Measurements from ENCODE around the gene GALNT18.

GALNT18 gene

DNA sequence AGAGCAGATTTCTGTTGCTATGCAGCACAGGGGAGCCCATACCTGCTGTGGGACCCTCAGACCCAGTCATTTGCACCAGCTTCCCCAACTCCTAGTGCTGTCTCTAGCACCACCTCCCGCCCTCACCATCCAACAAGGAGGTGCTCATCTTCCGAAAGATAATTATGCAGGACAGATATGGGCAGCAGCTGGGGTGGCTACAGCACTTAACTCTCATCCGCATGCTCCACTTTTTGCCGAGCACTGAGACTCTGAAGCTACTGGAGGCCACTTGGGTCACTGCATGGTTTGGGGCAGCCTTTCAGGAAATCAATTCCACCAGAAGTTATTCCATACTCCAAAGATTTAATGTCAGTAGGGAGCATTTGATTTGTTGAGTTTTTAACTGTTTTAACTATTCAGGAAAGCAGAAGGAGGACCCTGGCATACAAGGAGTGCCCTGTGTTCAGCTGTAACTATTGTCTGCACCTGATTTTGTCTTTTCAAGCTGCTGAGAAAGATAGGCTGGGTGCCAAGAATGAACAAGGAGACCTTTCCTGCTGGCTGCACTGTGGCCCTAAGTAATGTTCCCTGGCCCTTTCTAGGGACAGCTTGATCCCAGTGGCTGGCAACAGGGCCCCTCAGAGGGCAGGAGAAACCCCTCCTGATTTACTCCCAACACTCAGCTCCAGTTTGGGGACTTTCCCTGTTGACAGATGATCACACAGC is 201.5 kb downstream of the GALNT18 start:
- Histone ChIP-seq H3K36me3 (ENCODE audit: control insufficient read depth, insufficient read depth, low read length) (no peaks in the 10 kb centered on the region), H3K27ac (ENCODE audit: low read depth, low read length) (no peak overlapping the region), H3K9ac (ENCODE audit: low read length) (no peak overlapping the region), H3K9me3 (ENCODE audit: control insufficient read depth, insufficient read depth, low read depth, low read length) (no peaks in the 10 kb centered on the region), H3K4me3 (ENCODE audit: low read depth, low read length) (no peak overlapping the region), H3K27me3 (ENCODE audit: control insufficient read depth, insufficient read depth, low read length) (no peaks in the 10 kb centered on the region), H3K4me1 (ENCODE audit: control insufficient read depth, insufficient read depth, low read length) (peaks cover 13% of the 10 kb centered on the region; the same call in 1 of the 2 replicates)

DNA sequence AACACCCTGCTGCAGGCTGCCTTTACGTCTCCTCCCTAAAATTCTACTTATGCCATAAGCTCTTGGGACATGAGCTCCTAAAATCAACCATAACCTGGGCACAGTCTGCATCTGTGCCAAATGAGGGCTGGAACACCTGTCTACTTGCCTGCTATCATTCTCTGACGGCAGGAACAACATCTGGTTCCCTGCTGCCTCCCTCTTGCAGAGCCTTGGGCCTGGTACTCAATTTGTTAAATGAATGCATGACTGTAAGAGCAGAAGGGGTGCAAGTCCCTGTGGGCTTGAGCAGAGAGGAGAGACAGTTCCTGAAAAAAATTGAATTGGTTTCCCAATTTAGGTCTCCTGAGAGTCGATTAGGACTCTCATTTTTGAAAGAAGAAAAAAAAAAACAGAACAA is 202.1 kb downstream of the GALNT18 start:
- Histone ChIP-seq H3K4me1 (ENCODE audit: control insufficient read depth, insufficient read depth, low read length) (peaks cover 13% of the 10 kb centered on the region; the same call in 1 of the 2 replicates), H3K27me3 (ENCODE audit: control insufficient read depth, insufficient read depth, low read length) (no peaks in the 10 kb centered on the region), H3K36me3 (ENCODE audit: control insufficient read depth, insufficient read depth, low read length) (no peaks in the 10 kb centered on the region), H3K4me3 (ENCODE audit: low read depth, low read length) (no peak overlapping the region), H3K9me3 (ENCODE audit: control insufficient read depth, insufficient read depth, low read depth, low read length) (no peaks in the 10 kb centered on the region), H3K9ac (ENCODE audit: low read length) (no peak overlapping the region), H3K27ac (ENCODE audit: low read depth, low read length) (no peak overlapping the region)

DNA sequence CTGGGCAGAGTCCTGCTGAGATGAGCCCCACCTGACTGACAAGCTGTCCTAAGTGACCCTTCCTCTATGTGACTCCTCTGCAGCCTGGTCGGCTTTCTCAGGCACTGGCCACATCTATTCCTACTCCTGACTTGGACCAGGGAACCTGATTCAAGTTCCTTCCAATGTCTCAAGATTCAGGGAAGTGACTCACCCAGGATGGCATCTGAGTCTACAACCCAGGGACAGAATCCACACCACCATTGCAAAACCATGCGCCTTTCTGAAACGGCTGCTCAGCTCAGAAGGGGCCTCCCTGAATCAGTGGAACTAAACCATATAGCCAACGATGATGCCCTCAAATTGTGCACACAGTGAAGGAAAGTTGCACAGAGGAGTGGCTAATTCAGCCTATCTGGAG is 204.9 kb downstream of the GALNT18 start:
- no peak overlapping the region for H3K9ac ChIP-seq (ENCODE audit: low read length)
- H3K27me3 ChIP-seq (ENCODE audit: control insufficient read depth, insufficient read depth, low read length) = no peaks in the 10 kb centered on the region
- no peak overlapping the region for H3K4me3 ChIP-seq (ENCODE audit: low read depth, low read length)
- peaks cover 13% of the 10 kb centered on the region; the same call in 1 of the 2 replicates for H3K4me1 ChIP-seq (ENCODE audit: control insufficient read depth, insufficient read depth, low read length)
- H3K27ac ChIP-seq (ENCODE audit: low read depth, low read length) = no peak overlapping the region
- H3K36me3 ChIP-seq (ENCODE audit: control insufficient read depth, insufficient read depth, low read length) = no peaks in the 10 kb centered on the region
- H3K9me3 ChIP-seq (ENCODE audit: control insufficient read depth, insufficient read depth, low read depth, low read length) = no peaks in the 10 kb centered on the region

DNA sequence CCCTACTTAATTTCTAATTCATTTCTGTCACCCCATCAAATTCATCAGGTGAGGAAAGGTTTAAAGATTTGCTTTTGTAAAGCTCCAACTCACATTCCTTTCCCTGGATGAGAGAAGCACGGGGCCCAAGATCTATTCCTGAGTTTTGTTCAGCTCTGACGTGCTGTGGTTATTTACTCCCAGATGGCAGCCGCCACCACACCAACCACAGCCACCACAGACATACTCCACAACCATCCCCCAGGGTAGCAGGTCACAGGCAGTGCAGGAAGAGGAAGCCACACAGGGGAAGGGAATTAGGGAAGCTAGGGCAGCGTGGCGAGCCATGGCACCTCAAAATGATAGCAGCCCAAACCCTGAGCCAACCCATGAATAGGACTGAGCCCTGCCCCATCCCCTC is 205.3 kb downstream of the GALNT18 start:
- no peaks in the 10 kb centered on the region for H3K36me3 ChIP-seq (ENCODE audit: control insufficient read depth, insufficient read depth, low read length)
- H3K9me3 ChIP-seq (ENCODE audit: control insufficient read depth, insufficient read depth, low read depth, low read length) = no peaks in the 10 kb centered on the region
- no peak overlapping the region for H3K4me3 ChIP-seq (ENCODE audit: low read depth, low read length)
- peaks cover 12% of the 10 kb centered on the region; the same call in 1 of the 2 replicates for H3K4me1 ChIP-seq (ENCODE audit: control insufficient read depth, insufficient read depth, low read length)
- no peak overlapping the region for H3K9ac ChIP-seq (ENCODE audit: low read length)
- no peak overlapping the region for H3K27ac ChIP-seq (ENCODE audit: low read depth, low read length)
- H3K27me3 ChIP-seq (ENCODE audit: control insufficient read depth, insufficient read depth, low read length) = no peaks in the 10 kb centered on the region

DNA sequence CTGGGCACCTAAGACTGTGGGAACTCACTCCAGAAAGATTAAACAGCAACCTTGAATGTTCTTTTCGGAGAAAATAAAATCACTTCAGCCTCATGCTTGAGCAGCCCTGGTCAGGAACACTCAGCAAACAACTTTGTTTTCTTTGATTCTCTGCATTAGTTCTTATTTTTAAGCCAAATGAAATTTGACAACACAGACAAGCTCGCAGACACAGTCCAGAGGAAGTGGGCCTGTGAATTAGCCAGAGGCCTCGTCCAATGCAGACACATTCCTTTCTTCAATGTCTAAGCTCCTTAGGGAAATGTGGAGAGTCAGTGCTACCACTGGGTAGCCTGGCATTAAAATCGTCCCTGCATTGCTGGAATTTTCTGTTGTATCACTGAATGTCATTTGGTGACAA is 205.9 kb downstream of the GALNT18 start:
- Histone ChIP-seq H3K36me3 (ENCODE audit: control insufficient read depth, insufficient read depth, low read length) (no peaks in the 10 kb centered on the region), H3K4me1 (ENCODE audit: control insufficient read depth, insufficient read depth, low read length) (peaks cover 10% of the 10 kb centered on the region; the same call in 1 of the 2 replicates), H3K4me3 (ENCODE audit: low read depth, low read length) (no peak overlapping the region), H3K27ac (ENCODE audit: low read depth, low read length) (no peak overlapping the region), H3K27me3 (ENCODE audit: control insufficient read depth, insufficient read depth, low read length) (no peaks in the 10 kb centered on the region), H3K9ac (ENCODE audit: low read length) (no peak overlapping the region), H3K9me3 (ENCODE audit: control insufficient read depth, insufficient read depth, low read depth, low read length) (no peaks in the 10 kb centered on the region)

DNA sequence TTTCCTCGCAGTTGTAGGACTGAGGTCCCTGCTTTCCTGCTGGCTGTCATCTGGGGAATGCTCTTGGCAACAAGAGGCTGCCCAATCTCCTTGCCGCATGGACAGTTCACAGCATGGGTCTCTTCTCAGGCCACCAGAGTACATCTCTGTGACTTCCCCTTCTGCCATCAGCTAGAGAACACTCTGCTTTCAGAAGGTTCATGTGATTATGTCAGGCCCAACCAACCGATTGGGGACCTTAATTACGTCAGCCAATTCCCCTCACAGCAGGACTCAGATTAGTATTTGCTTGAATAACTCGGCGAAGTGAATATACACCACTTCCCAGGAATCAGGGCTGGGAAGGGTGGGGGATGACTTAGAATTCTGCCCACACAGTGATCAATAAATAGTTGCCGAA is 206.8 kb downstream of the GALNT18 start:
- H3K27me3 ChIP-seq (ENCODE audit: control insufficient read depth, insufficient read depth, low read length) = no peaks in the 10 kb centered on the region
- no peaks in the 10 kb centered on the region for H3K36me3 ChIP-seq (ENCODE audit: control insufficient read depth, insufficient read depth, low read length)
- no peak overlapping the region for H3K4me3 ChIP-seq (ENCODE audit: low read depth, low read length)
- H3K4me1 ChIP-seq (ENCODE audit: control insufficient read depth, insufficient read depth, low read length) = peaks cover 11% of the 10 kb centered on the region
- no peak overlapping the region for H3K27ac ChIP-seq (ENCODE audit: low read depth, low read length)
- no peak overlapping the region for H3K9ac ChIP-seq (ENCODE audit: low read length)
- no peaks in the 10 kb centered on the region for H3K9me3 ChIP-seq (ENCODE audit: control insufficient read depth, insufficient read depth, low read depth, low read length)

DNA sequence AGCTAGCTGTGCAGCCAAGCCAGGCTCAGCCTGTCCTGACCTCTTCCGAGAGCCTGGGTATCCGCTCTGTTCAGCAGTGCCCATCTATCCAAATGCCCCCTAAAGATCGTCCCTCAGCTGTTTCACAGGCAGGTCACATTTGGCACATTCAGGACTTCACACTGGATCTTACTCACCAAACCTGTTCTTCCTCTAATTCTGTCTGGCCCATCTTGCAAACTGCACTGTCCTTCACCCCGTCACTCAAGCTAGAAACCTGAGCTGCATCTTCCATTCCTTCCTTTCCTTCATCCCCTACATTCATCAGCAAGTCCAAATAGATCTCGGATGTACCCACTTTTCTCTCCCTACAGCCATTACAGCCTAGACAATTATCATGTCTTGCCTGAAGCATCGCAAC is 208.0 kb downstream of the GALNT18 start:
- Histone ChIP-seq H3K9me3 (ENCODE audit: control insufficient read depth, insufficient read depth, low read depth, low read length) (no peaks in the 10 kb centered on the region), H3K27me3 (ENCODE audit: control insufficient read depth, insufficient read depth, low read length) (no peaks in the 10 kb centered on the region), H3K4me1 (ENCODE audit: control insufficient read depth, insufficient read depth, low read length) (peaks cover 17% of the 10 kb centered on the region), H3K36me3 (ENCODE audit: control insufficient read depth, insufficient read depth, low read length) (no peaks in the 10 kb centered on the region), H3K4me3 (ENCODE audit: low read depth, low read length) (no peak overlapping the region), H3K9ac (ENCODE audit: low read length) (no peak overlapping the region), H3K27ac (ENCODE audit: low read depth, low read length) (no peak overlapping the region)

DNA sequence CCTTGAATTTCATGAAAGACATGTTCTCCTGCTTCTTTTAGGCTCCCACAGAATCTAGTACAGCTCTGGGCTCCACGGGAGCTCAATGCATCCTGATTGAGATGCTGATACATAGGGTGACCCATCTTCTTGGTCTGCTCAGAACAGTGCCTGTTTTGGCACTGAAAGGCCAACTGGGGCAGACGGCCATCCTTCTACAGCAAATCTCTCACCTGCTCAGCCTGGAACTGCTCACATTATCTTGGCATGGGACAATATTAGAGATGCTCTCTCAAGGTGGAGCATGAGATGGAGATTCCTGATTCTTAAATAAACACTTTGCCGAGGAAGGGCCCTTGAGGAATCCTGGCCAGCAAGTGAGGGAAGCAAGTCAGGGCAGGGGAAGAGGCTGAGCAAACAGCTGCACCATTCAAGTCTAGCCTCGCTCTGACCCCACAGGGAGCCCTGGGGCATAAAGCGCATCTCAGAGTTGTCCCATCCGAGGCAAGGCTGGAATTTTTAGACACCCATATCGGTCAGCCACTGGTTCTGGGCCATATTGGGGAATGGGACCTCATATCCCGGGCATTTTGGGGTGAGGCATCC is 210.3 kb downstream of the GALNT18 start:
- Histone ChIP-seq H3K4me1 (ENCODE audit: control insufficient read depth, insufficient read depth, low read length) (peaks cover 10% of the 10 kb centered on the region), H3K4me3 (ENCODE audit: low read depth, low read length) (no peak overlapping the region), H3K27ac (ENCODE audit: low read depth, low read length) (no peak overlapping the region), H3K27me3 (ENCODE audit: control insufficient read depth, insufficient read depth, low read length) (no peaks in the 10 kb centered on the region), H3K36me3 (ENCODE audit: control insufficient read depth, insufficient read depth, low read length) (no peaks in the 10 kb centered on the region), H3K9ac (ENCODE audit: low read length) (no peak overlapping the region), H3K9me3 (ENCODE audit: control insufficient read depth, insufficient read depth, low read depth, low read length) (no peaks in the 10 kb centered on the region)

DNA sequence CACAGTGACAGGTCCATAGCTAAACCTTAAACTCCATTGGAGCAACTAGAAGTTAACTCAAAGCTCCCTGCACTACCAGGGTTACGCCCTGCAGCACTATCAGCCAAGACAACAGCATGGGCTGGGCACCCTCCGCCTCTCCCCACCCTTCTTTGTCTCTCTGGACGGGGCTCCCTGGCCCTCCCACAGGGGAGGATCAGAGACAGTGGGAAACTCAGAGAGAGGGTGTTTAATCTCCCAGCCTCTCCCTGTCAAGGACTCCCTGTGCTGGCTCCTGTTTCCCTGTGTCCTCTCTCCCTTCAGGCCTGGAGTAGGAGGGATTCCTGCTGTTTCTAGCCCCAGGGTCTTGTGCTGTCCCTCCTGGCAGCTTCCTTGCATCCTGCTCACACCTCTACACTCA is 211.9 kb downstream of the GALNT18 start:
- H3K4me3 ChIP-seq (ENCODE audit: low read depth, low read length) = no peak overlapping the region
- no peak overlapping the region for H3K9ac ChIP-seq (ENCODE audit: low read length)
- no peaks in the 10 kb centered on the region for H3K27me3 ChIP-seq (ENCODE audit: control insufficient read depth, insufficient read depth, low read length)
- H3K4me1 ChIP-seq (ENCODE audit: control insufficient read depth, insufficient read depth, low read length) = peaks cover 7% of the 10 kb centered on the region
- H3K9me3 ChIP-seq (ENCODE audit: control insufficient read depth, insufficient read depth, low read depth, low read length) = no peaks in the 10 kb centered on the region
- no peak overlapping the region for H3K27ac ChIP-seq (ENCODE audit: low read depth, low read length)
- no peaks in the 10 kb centered on the region for H3K36me3 ChIP-seq (ENCODE audit: control insufficient read depth, insufficient read depth, low read length)

DNA sequence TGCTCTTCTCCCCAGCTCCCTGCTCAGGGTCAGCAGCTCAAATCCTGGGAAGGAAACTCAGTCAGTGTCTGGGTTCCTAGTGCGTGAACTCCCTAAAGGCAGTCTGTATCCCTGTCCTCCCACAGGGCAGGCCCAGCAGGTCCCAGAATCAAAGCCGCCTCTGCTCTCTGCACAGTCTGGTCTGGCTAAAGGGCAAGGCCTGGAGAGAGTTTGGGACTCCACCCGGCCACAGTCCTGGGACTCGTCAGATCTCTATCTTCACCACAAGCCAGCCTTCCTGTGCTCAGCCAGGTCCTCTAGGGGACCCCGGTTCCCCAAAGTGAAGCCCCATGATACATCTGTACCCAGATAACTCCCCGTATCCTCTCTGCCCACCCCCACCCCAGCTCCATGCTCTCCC is 212.6 kb downstream of the GALNT18 start:
- Histone ChIP-seq H3K9ac (ENCODE audit: low read length) (no peak overlapping the region), H3K36me3 (ENCODE audit: control insufficient read depth, insufficient read depth, low read length) (no peaks in the 10 kb centered on the region), H3K9me3 (ENCODE audit: control insufficient read depth, insufficient read depth, low read depth, low read length) (no peaks in the 10 kb centered on the region), H3K27me3 (ENCODE audit: control insufficient read depth, insufficient read depth, low read length) (no peaks in the 10 kb centered on the region), H3K27ac (ENCODE audit: low read depth, low read length) (no peak overlapping the region), H3K4me1 (ENCODE audit: control insufficient read depth, insufficient read depth, low read length) (peaks cover 14% of the 10 kb centered on the region), H3K4me3 (ENCODE audit: low read depth, low read length) (no peak overlapping the region)

DNA sequence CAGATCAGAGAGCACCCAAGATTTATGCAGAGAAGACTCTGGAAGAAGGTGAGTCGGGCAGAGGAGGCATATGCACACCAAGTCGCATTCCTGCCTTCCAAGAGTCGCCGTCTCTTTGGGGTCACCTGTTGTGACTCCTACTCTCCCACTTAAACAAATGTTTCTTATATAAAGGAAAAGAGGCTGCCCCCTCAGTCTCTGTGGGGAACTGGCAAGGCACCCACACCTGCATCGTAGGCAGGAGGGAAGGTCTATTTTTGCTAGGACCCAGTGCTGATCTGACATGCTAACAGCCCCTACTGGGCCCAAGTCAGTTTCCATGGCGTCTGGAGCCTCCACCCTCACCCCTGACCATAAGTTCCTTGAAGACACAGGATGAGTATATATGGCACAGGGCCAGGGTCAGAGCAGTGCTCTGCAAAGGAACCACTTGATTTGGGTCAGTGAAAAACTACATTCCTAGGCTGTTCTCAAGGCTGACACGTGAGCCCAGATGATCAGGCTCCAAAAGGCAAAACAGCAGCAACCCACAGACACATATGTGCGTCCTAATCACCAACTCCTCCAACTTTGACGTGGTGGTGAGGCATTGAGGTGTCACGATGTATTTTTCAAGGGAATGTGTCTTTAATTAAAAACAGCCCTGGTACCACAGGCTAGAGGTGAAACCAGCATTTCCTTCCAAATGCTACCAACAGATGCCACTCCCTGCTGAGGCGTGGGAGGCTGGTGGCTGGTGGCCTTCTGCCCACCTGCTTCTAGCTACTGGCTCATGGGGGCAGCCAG is 213.2 kb downstream of the GALNT18 start:
- Histone ChIP-seq H3K9me3 (ENCODE audit: control insufficient read depth, insufficient read depth, low read depth, low read length) (no peaks in the 10 kb centered on the region), H3K36me3 (ENCODE audit: control insufficient read depth, insufficient read depth, low read length) (no peaks in the 10 kb centered on the region), H3K27ac (ENCODE audit: low read depth, low read length) (no peak overlapping the region), H3K4me1 (ENCODE audit: control insufficient read depth, insufficient read depth, low read length) (peaks cover 20% of the 10 kb centered on the region), H3K9ac (ENCODE audit: low read length) (no peak overlapping the region), H3K4me3 (ENCODE audit: low read depth, low read length) (no peak overlapping the region), H3K27me3 (ENCODE audit: control insufficient read depth, insufficient read depth, low read length) (no peaks in the 10 kb centered on the region; the same call in 1 of the 2 replicates)

Measured in HUES6 (cell line).